Prostate gland (tissue), 2 donors: ENCODE measurements around the gene COL4A1. TPM values are rescaled to one million over a fixed set of nuclear protein-coding genes. Genes with fewer than 3 reads are reported as not detected.

ENCODE experiments used
- DNase-seq: peaks from one replicate; pipeline ENCODE4 v3.0.0-alpha.2; 2019; ENCODE audit warnings: low spot score
- H3K27ac ChIP-seq, 2 donors: fragments of 200-600 bp; sonication (generic); 2 replicates each; pipeline ENCODE4 v1.5.1; 2017 to 2019
- H3K27me3 ChIP-seq: fragments of 200-600 bp; sonication (generic); replicated peaks from 2 replicates; pipeline ENCODE4 v1.5.1; 2019; ENCODE audit not compliant: insufficient read depth
- H3K36me3 ChIP-seq, 2 donors: fragments of 200-600 bp; sonication (generic); 1 replicate in 1 of 2; 2 replicates in 1 of 2; pipeline versions ENCODE4 v1.5.1 to v1.8.1; 2017 to 2019
- H3K4me1 ChIP-seq: fragments of 200-600 bp; sonication (generic); replicated peaks from 2 replicates; pipeline ENCODE4 v1.5.1; 2019
- H3K4me3 ChIP-seq, 2 donors: fragments of 200-600 bp; sonication (generic); 2 replicates each; pipeline ENCODE4 v1.5.1; 2017 to 2019
- H3K9me3 ChIP-seq: fragments of 200-600 bp; sonication (generic); 2 replicates; pipeline ENCODE4 v1.5.1; 2017
- CTCF ChIP-seq, 4 experiments: fragments of 200-600 bp in 2 of 4; fragments of 450-650 bp in 2 of 4; sonication (generic) in 2 of 4; IDR thresholded peaks; 1 replicate in 3 of 4; 2 replicates in 1 of 4; pipeline ENCODE4 v1.5.1; 2016 to 2019; ENCODE audit warnings: antibody characterized with exemption in 4 of 4, mild to moderate bottlenecking in 2 of 4, moderate library complexity in 2 of 4
- POLR2A ChIP-seq: fragments of 450-650 bp; IDR thresholded peaks from one replicate; pipeline ENCODE4 v1.6.1; 2016; ENCODE audit warnings: antibody characterized with exemption, mild to moderate bottlenecking
- POLR2AphosphoS5 ChIP-seq: sonication (generic); formaldehyde crosslinking; IDR thresholded peaks from one replicate; pipeline ENCODE4 v1.6.1; 2017; ENCODE audit warnings: antibody characterized with exemption
- WGBS: methylation state at CpG from one replicate; pipeline ENCODE4 v1.1.5; 2018; 5-methylcytosine and 5-hydroxymethylcytosine counted together
- intact Hi-C: fragments of 100-400 bp; cut with DNase I; formaldehyde crosslinking; loops from one replicate; pipeline ENCODE4 v1.14.2; 2022
- total RNA-seq, 2 donors: library from RNA; depleted of rRNA; stranded (reverse); fragments of >200 nt; gene quantifications; one replicate each; pipeline ENCODE4 v1.1.0, GENCODE V29; 2016

Gene COL4A1
- total RNA-seq, 2 donors from 2014 or later, result 37.3 to 132 TPM

- Histone ChIP-seq H3K27ac (no peak overlapping the region), H3K4me3 (no peak overlapping the region), H3K4me1 (no peaks in the 10 kb centered on the region), H3K9me3 (no peaks in the 10 kb centered on the region), H3K36me3 (no peaks in the 10 kb centered on the region), H3K27me3 (no peaks in the 10 kb centered on the region)
- no peak for DNase-seq
- WGBS, result 93% methylated on average over 6 of the region's 6 CpGs
- intact Hi-C loops, result no loop called here
- TF ChIP-seq POLR2A (no peak), POLR2AphosphoS5 (no peak), CTCF (IDR thresholded peaks at IDR 0.05) (no peak)
Observed at GRCh38 chr13:110211735-110212134, 95.2 kb downstream of the COL4A1 start.

- Histone ChIP-seq H3K4me3 (no peak overlapping the region), H3K36me3 (peaks cover 0 to under 1% of the 10 kb centered on the region in 2 donors), H3K27ac (no peak overlapping the region), H3K9me3 (no peaks in the 10 kb centered on the region), H3K27me3 (no peaks in the 10 kb centered on the region), H3K4me1 (no peaks in the 10 kb centered on the region)
- no peak for TF ChIP-seq POLR2AphosphoS5
- TF ChIP-seq CTCF (IDR thresholded peaks at IDR 0.05), result no peak
- no peak for TF ChIP-seq POLR2A
- WGBS, result 94% methylated on average over 10 of the region's 10 CpGs
- intact Hi-C loops, result no loop called here
- DNase-seq, result no peak
Observed at GRCh38 chr13:110211046-110211445, 95.9 kb downstream of the COL4A1 start.

- WGBS, result 92% methylated on average over 3 of the region's 3 CpGs
- H3K36me3 ChIP-seq, result peaks cover 0 to 2% of the 10 kb centered on the region in 2 donors
- DNase-seq, result no peak
- no peaks in the 10 kb centered on the region for H3K27me3 ChIP-seq
- intact Hi-C loops, result no loop called here
- TF ChIP-seq POLR2A (no peak), CTCF (IDR thresholded peaks at IDR 0.05) (no peak), POLR2AphosphoS5 (no peak)
- H3K4me1 ChIP-seq, result no peaks in the 10 kb centered on the region
- no peak overlapping the region for H3K27ac ChIP-seq
- no peak overlapping the region for H3K4me3 ChIP-seq
- H3K9me3 ChIP-seq, result no peaks in the 10 kb centered on the region
Observed at GRCh38 chr13:110210604-110210985, 96.4 kb downstream of the COL4A1 start.

- H3K4me3 ChIP-seq, result no peak overlapping the region
- no peak overlapping the region for H3K27ac ChIP-seq
- intact Hi-C loops, result no loop called here
- H3K9me3 ChIP-seq, result no peaks in the 10 kb centered on the region
- DNase-seq, result no peak
- WGBS, result 88% methylated on average over 14 of the region's 14 CpGs
- TF ChIP-seq POLR2AphosphoS5 (no peak), POLR2A (no peak), CTCF (IDR thresholded peaks at IDR 0.05) (no peak)
- peaks cover 0 to 2% of the 10 kb centered on the region in 2 donors for H3K36me3 ChIP-seq
- H3K4me1 ChIP-seq, result no peaks in the 10 kb centered on the region
- no peaks in the 10 kb centered on the region for H3K27me3 ChIP-seq
Observed at GRCh38 chr13:110209950-110210603, 96.9 kb downstream of the COL4A1 start.

GRCh38 chr13:110208116-110208515 lies 98.8 kb downstream of the COL4A1 start:
- intact Hi-C loops, result no loop called here
- 96% methylated on average over 10 of the region's 10 CpGs for WGBS
- H3K36me3 ChIP-seq, result peaks cover 0 to 2% of the 10 kb centered on the region in 2 donors

More at GRCh38 chr13:110208116-110208515, 98.8 kb downstream of the COL4A1 start:
- Histone ChIP-seq H3K4me3 (no peak overlapping the region), H3K4me1 (no peaks in the 10 kb centered on the region), H3K27ac (no peak overlapping the region), H3K9me3 (no peaks in the 10 kb centered on the region), H3K27me3 (no peaks in the 10 kb centered on the region)
- TF ChIP-seq POLR2A (no peak), POLR2AphosphoS5 (no peak), CTCF (IDR thresholded peaks at IDR 0.05) (no peak)
- no peak for DNase-seq
